DMS79 (cell line): ENCODE results near the gene TPX2.

Experiments
- DNase-seq: peaks from one replicate; lab custom pipeline; 2025; lab: John Stamatoyannopoulos, UW

The TPX2 gene

GRCh38 chr20:31706607-31707257, 32.4 kb upstream of the TPX2 start:
- DNase-seq = no peak

GRCh38 chr20:31707258-31707615, 31.9 kb upstream of the TPX2 start:
- no peak for DNase-seq

GRCh38 chr20:31707994-31708735, 30.9 kb upstream of the TPX2 start:
- peak; percentile 97 for DNase-seq

GRCh38 chr20:31708736-31709534, 30.2 kb upstream of the TPX2 start:
- DNase-seq = peak; percentile 97

GRCh38 chr20:31709939-31710338, 29.2 kb upstream of the TPX2 start:
- DNase-seq = no peak

GRCh38 chr20:31710423-31711108, 28.5 kb upstream of the TPX2 start:
- peak; percentile 98 for DNase-seq

GRCh38 chr20:31711179-31712111, 27.6 kb upstream of the TPX2 start:
- DNase-seq = no peak

- peak; percentile 30 for DNase-seq
Measured at GRCh38 chr20:31712112-31712553, 27.0 kb upstream of the TPX2 start.

- DNase-seq = peak; percentile 23
Measured at GRCh38 chr20:31712564-31713311, 26.4 kb upstream of the TPX2 start.

- no peak for DNase-seq
Measured at GRCh38 chr20:31713312-31714273, 25.5 kb upstream of the TPX2 start.

GRCh38 chr20:31715766-31716165, 23.3 kb upstream of the TPX2 start:
- no peak for DNase-seq

- no peak for DNase-seq
Measured at GRCh38 chr20:31716351-31716750, 22.7 kb upstream of the TPX2 start.

- no peak for DNase-seq
Measured at GRCh38 chr20:31716818-31717477, 22.1 kb upstream of the TPX2 start.

- DNase-seq = no peak
Measured at GRCh38 chr20:31717478-31718201, 21.4 kb upstream of the TPX2 start.

- peak; percentile 17 for DNase-seq
Measured at GRCh38 chr20:31718952-31719643, 20.0 kb upstream of the TPX2 start.

GRCh38 chr20:31719644-31720485, 19.2 kb upstream of the TPX2 start:
- DNase-seq = no peak
